BJ (cell line): ENCODE results near the gene KIAA0513. TPM values are rescaled to one million over a fixed set of nuclear protein-coding genes. Genes with fewer than 3 reads are reported as not detected.
"Not testable (repeated sequence)": the region's sequence is repeated elsewhere in the genome, so short reads cannot be mapped to it uniquely, and the experiment has no call there.

Source experiments
- CTCF ChIA-PET: fragments of 350-600 bp; formaldehyde crosslinking; extraction: SDS; loops from one replicate; lab custom pipeline; 2021; ENCODE audit warnings: antibody characterized with exemption, inconsistent platforms; lab: Yijun Ruan, JAX
- POLR2A ChIA-PET: fragments of 300-600 bp; sonication (Branson Sonifier 250); formaldehyde crosslinking; extraction: SDS; loops from one replicate; lab custom pipeline; 2021; ENCODE audit warnings: antibody characterized with exemption; lab: Charles Lee
- DNase-seq: peaks from one replicate; pipeline ENCODE4 v3.0.0-alpha.2; 2011; ENCODE audit warnings: low read depth
- H3K27me3 ChIP-seq: 2 replicates; pipeline ENCODE4 v1.6.0; 2011; ENCODE audit warnings: low read length; ENCODE audit not compliant: control insufficient read depth, insufficient read depth
- H3K36me3 ChIP-seq: 2 replicates; pipeline ENCODE4 v1.5.1; 2011; ENCODE audit warnings: low read length; ENCODE audit not compliant: control insufficient read depth, insufficient read depth
- H3K4me3 ChIP-seq: 2 replicates; pipeline ENCODE4 v1.5.1; 2011; ENCODE audit warnings: low read depth, mild to moderate bottlenecking, control low read depth, low read length
- CTCF ChIP-seq: IDR thresholded peaks from 2 replicates; pipeline ENCODE4 v1.5.1; 2011; ENCODE audit warnings: low read depth, mild to moderate bottlenecking, control low read depth, inconsistent platforms, low read length, moderate library complexity; ENCODE audit not compliant: insufficient read depth
- polyA plus RNA-seq: library from polyadenylated mRNA; depleted of rRNA; stranded (reverse); fragments of >200 nt; gene quantifications from 2 replicates; pipeline ENCODE4 v1.2.3, GENCODE V29; 2011

KIAA0513 gene
- polyA plus RNA-seq, 1 experiment, result 6.6 TPM

GRCh38 chr16:85048921-85049562 lies 21.4 kb downstream of the KIAA0513 start:
- DNase-seq, result no peak
- Histone ChIP-seq H3K36me3 (no peaks in the 10 kb centered on the region), H3K27me3 (no peaks in the 10 kb centered on the region), H3K4me3 (no peak overlapping the region)
- CTCF ChIA-PET, result interaction anchor here (1.0 kb wide), 2 partner anchors 11 to 20 kb away, joined by 3 read pairs; no protein-coding TSS in a partner anchor
- POLR2A ChIA-PET, result no interaction called here
- TF ChIP-seq CTCF, result no peak

GRCh38 chr16:85049706-85050305 lies 22.2 kb downstream of the KIAA0513 start:
- ChIA-PET CTCF (interaction anchor here (0.6 to 1.0 kb wide), 2 partner anchors 11 to 20 kb away, joined by 3 read pairs; no protein-coding TSS in a partner anchor), POLR2A (no interaction called here)
- Histone ChIP-seq H3K4me3 (no peak overlapping the region), H3K27me3 (no peaks in the 10 kb centered on the region), H3K36me3 (no peaks in the 10 kb centered on the region)
- TF ChIP-seq CTCF, result no peak
- DNase-seq, result no peak

GRCh38 chr16:85051067-85051581 lies 23.5 kb downstream of the KIAA0513 start:
- no peaks in the 10 kb centered on the region for H3K36me3 ChIP-seq
- CTCF ChIA-PET, result interaction anchor here (0.6 to 1.1 kb wide), 2 partner anchors 22 to 210 kb away, joined by 3 read pairs; no protein-coding TSS in a partner anchor
- no peak overlapping the region for H3K4me3 ChIP-seq
- POLR2A ChIA-PET, result no interaction called here
- no peak for TF ChIP-seq CTCF
- DNase-seq, result no peak
- H3K27me3 ChIP-seq, result no peaks in the 10 kb centered on the region

GRCh38 chr16:85051683-85052082 lies 24.1 kb downstream of the KIAA0513 start:
- Histone ChIP-seq H3K27me3 (no peaks in the 10 kb centered on the region), H3K36me3 (no peaks in the 10 kb centered on the region), H3K4me3 (no peak overlapping the region)
- DNase-seq, result no peak
- ChIA-PET CTCF (interaction anchor here (0.6 kb wide), 1 partner anchor 210 kb away, joined by 3 read pairs; no protein-coding TSS in a partner anchor), POLR2A (no interaction called here)
- no peak for TF ChIP-seq CTCF

GRCh38 chr16:85052536-85052935 lies 24.9 kb downstream of the KIAA0513 start:
- no peak for TF ChIP-seq CTCF
- ChIA-PET POLR2A (no interaction called here), CTCF (no interaction called here)
- Histone ChIP-seq H3K27me3 (no peaks in the 10 kb centered on the region), H3K36me3 (no peaks in the 10 kb centered on the region), H3K4me3 (no peak overlapping the region)
- DNase-seq, result no peak

GRCh38 chr16:85054321-85054720 lies 26.7 kb downstream of the KIAA0513 start:
- DNase-seq, H3K27me3 ChIP-seq, H3K36me3 ChIP-seq, CTCF ChIA-PET, H3K4me3 ChIP-seq: not testable (repeated sequence)
- POLR2A ChIA-PET, result interaction anchor here (0.7 kb wide), 1 partner anchor 11 kb away, joined by 25 read pairs; no protein-coding TSS in a partner anchor
